HG03064 (cell line): ENCODE results near the gene AKT1.
"Not testable (repeated sequence)": the region's sequence is repeated elsewhere in the genome, so short reads cannot be mapped to it uniquely, and the experiment has no call there.

Experiments used
- ATAC-seq: cut with Tn5 transposase; IDR thresholded peaks from one replicate; pipeline ENCODE4 v1.9.1; 2021; ENCODE audit warnings: low read depth; ENCODE audit not compliant: unreplicated experiment

AKT1 gene

DNA sequence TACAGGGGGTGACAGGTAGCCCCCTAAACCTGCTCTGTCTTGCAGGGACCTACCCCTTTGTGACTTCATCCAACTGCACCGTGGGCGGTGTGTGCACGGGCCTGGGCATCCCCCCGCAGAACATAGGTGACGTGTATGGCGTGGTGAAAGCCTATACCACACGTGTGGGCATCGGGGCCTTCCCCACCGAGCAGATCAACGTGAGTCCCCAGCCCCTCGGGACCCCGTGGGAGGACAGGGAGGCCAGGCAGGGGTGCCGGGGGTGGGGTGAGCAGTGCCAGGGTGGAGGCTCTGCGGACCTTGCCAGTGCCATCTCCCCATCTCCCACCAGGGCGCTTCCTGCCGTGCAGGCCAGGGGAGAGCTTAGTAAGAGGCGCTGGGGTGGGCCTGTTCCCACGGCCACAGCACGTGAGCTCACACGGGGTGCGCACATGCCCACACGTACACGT is 53.7 kb downstream of the AKT1 start:
- ATAC-seq = no peak

DNA sequence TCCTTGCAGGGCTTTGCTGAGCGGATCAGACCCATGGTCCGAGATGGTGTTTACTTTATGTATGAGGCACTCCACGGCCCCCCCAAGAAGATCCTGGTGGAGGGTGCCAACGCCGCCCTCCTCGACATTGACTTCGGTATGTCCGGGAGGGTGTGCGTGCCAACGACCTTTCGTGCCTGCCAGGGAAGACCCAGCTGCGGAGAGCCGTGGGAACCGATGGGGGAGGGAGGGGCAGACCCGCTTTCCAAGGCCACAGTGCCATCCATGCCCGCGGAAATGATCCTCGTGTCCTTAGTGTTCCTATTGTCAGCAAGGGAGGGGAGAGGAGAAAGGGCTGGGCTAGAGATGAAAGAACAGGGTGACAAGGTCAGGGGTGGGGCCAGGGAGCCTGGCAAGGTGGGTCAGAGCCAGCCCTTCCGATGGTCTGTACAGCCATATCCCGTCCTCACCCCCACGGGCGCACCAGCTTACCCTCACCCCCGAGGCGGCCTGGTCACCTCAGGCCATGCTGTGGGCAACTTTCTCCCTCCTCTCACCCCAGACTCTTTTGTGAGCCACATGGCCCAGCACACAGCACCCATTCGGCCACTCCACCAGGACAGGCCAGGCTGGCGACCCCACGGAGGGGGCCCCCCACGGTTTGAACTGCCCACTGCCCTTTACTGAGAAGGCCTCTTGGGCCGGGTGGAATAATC is 54.3 kb downstream of the AKT1 start:
- no peak for ATAC-seq

DNA sequence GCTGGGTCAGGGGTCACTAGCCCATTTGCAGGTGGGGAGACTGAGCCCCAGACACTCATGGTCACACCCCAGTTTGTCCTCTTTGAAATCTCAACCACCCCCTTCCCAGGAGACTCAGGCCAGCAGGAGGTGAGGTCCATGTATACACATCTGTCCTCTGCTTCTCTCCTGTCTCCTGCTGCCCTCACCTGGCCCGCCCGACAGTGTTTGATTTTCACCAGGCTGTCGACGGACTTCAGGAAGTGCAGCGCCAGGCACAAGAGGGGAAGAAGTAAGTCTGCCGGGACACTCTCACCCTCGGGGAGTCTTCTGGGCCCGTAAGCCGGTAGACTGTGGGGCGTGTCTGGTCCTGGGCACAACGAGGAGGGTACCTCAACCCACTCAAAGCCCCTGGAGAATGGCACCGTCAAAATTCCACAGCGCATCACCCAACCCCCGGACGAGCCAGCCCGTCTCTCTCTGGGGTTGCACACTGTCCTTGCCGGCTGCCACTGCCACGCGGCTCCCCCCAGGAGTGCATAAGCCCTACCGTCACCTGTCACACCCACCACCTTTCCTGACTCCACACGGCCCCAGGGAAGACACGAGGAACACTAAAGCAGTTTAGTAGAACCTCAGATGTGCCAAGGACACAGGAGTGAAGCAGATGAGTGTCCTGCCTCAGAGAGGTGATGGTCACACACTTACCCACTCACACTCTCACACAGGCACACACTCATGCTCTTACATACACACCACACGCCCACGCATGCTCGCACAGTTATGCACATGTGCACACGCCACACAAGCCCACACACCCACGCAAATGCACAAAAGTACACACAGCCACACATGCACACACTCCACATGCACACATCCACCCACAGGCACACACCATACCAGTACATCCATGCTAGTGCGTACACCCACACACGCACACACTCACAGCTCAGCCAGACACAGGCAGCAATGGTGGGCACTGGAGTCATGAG is 55.7 kb downstream of the AKT1 start:
- ATAC-seq = no peak

GRCh38 chr14:104739026-104739425 is 56.5 kb downstream of the AKT1 start:
- no peak for ATAC-seq

GRCh38 chr14:104738375-104739019 is 57.1 kb downstream of the AKT1 start:
- ATAC-seq = no peak

DNA sequence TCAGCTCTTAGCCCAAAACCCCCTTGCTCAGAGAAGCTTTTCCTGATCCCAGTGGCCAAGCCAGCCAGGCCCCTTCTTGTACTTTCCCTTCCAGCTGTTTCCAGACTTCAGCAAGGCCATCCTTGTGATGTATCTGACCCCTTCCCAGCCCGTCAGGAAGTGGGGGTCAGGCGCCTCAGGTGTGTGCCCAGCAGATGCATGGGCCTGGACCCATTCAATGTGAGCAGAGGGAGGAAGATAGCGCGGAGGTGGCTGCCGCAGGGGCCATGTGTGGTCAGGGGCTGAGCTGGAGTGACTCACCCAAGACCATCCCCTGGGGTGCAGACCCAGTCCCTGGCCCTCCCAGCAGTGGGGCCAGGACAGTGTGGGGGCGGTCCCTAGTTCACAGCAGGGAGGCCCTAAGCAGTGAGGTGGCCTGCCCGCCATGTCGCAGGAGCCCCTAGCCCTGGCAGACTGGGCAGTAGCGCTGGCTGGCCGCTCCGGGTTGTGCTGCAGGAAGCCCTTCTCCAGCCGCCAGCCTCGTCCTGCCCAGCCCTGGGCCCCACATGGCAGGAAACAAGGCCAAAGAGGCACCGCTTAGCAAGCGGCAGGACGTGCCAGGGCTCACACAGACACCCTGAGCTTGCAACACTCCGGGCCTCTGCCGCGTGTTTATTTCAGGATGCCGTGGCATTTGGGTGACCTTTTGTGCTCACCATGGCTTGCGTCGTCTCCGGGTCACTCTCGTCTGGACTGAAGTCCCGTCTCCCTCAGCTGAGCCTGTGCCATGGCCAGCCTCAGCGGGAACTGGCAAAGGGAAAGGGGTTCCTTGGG is 59.5 kb downstream of the AKT1 start:
- no peak for ATAC-seq

GRCh38 chr14:104734991-104735779 is 60.4 kb downstream of the AKT1 start:
- ATAC-seq = no peak

- no peak for ATAC-seq
Measured at GRCh38 chr14:104734601-104734990, 61.0 kb downstream of the AKT1 start.

DNA sequence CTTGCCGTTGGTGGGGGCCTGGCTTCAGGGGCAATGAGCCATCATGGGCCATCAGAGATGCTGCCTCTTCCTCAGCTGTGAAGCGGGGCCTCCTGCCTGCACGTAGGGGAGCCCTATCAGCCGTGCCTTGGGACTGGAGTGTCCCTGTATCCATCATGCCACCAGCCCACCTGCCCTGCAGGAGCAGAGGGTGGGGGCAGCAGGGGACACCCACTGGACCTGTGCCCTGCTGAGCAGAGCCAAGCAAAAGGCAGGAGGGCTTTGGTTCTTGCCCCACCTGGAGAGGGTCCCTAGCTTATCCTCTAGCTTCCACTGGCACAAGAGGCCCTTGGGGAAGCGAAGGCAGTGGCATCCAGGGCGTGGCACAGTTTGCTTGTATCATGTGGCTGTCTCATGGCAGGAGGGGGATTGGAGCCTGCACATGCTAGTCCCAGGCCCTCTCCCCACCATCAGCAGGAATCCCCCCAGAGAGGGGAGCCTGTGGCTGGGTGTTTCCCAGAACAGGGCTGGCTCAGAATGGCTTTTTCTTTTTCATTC is 61.4 kb downstream of the AKT1 start:
- ATAC-seq = no peak

- ATAC-seq = no peak
Measured at GRCh38 chr14:104732931-104733681, 62.4 kb downstream of the AKT1 start.

GRCh38 chr14:104732355-104732804 is 63.2 kb downstream of the AKT1 start:
- ATAC-seq = no peak

- ATAC-seq = no peak
Measured at GRCh38 chr14:104731320-104732294, 63.9 kb downstream of the AKT1 start.

GRCh38 chr14:104730487-104730886 is 65.1 kb downstream of the AKT1 start:
- no peak for ATAC-seq

GRCh38 chr14:104729835-104730181 is 65.7 kb downstream of the AKT1 start:
- no peak for ATAC-seq

GRCh38 chr14:104729176-104729834 is 66.2 kb downstream of the AKT1 start:
- not testable (repeated sequence) for ATAC-seq

DNA sequence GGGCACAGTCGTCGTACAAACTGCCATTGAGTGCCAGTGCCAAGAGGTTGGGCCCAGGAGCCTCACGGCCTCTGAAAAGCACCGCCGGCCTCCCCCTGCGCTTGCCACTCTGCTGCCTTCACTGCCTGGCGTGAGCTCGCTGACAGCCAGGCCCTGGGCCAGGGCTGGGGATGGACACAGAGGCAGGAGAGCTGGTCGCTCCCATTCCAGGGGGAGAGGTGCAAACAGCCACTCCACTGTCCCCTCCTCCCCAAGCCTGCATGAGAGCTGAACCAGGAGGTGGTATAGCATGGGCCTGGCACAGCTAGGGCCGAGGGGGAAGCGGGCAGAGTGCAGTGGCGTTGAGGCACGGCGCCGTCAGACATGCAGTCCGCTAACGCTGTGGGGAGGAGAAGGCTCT is 66.9 kb downstream of the AKT1 start:
- no peak for ATAC-seq
